K562 (cell line): Measurements from ENCODE around the gene ZNF32. TPM values are rescaled to one million over a fixed set of nuclear protein-coding genes. Genes with fewer than 3 reads are reported as not detected.

Source experiments
- CUX1 ChIP-seq: fragments of 200-800 bp; sonication (Bioruptor generic); IDR thresholded peaks from 2 replicates; pipeline ENCODE4 v1.6.1; 2016; ENCODE audit warnings: missing genetic modification characterization, missing compliant biosample characterization
- DLX4 ChIP-seq: fragments of 250-450 bp; sonication (Bioruptor Pico); IDR thresholded peaks from 2 replicates; pipeline ENCODE4 v1.6.1; 2021; ENCODE audit warnings: mild to moderate bottlenecking
- FOXJ2 ChIP-seq: fragments of 200-800 bp; sonication (Bioruptor generic); IDR thresholded peaks from 2 replicates; pipeline ENCODE4 v1.6.1; 2016; ENCODE audit warnings: missing genetic modification characterization, missing compliant biosample characterization
- NFIC ChIP-seq: fragments of 450-650 bp; IDR thresholded peaks from 2 replicates; pipeline ENCODE4 v1.6.1; 2017; ENCODE audit warnings: mild to moderate bottlenecking, inconsistent platforms
- TRIM28 ChIP-seq: fragments of 450-650 bp; IDR thresholded peaks from 2 replicates; pipeline ENCODE4 v1.6.1; 2017
- ZNF174 ChIP-seq: fragments of 250-450 bp; sonication (Bioruptor Pico); IDR thresholded peaks from 2 replicates; pipeline ENCODE4 v1.4.0; 2020; ENCODE audit warnings: mild to moderate bottlenecking
- ZNF232 ChIP-seq: sonication (generic); formaldehyde crosslinking; IDR thresholded peaks from 2 replicates; pipeline ENCODE4 v1.8.0; 2022; ENCODE audit warnings: mild to moderate bottlenecking, missing genetic modification reagents
- polyA plus RNA-seq, 8 experiments: library from polyadenylated mRNA; depleted of rRNA in 4 of 8; stranded (reverse) in 5 of 8; unstranded in 3 of 8; fragments of >200 nt; fragmentation: Nextera tagmentation in 2 of 8; fragmentation: Illumina TruSeq in 1 of 8; extraction: Ambion mirVana in 2 of 8; extraction: Trizol in 1 of 8; gene quantifications; 2 replicates each; pipeline versions ENCODE4 v1.2.1 to v1.2.3, GENCODE V29; 2011 to 2014; ENCODE audit warnings: inconsistent platforms in 1 of 8, missing spikeins in 1 of 8
- total RNA-seq, 7 experiments: library from RNA; depleted of rRNA in 6 of 7; stranded (reverse); fragments of >200 nt in 6 of 7; fragmentation: Illumina TruSeq in 2 of 7; extraction: Trizol in 2 of 7; gene quantifications; 2 replicates each; pipeline versions ENCODE4 v1.2.1 to v1.2.3, GENCODE V29; 2011 to 2021; ENCODE audit warnings: low replicate concordance in 1 of 7
- TF ChIP-seq, protein P1 (sequence below): fragments of 450-650 bp; IDR thresholded peaks from 2 replicates; pipeline ENCODE4 v1.6.1; 2016; ENCODE audit warnings: antibody characterized with exemption

ZNF32 gene
- total and polyA plus RNA-seq, 9 of the 15 experiments (the other 6 are each of a cell fraction or from before 2014, with no cell fraction given): 17.3 to 57.0 (median 26.3) TPM

DNA sequence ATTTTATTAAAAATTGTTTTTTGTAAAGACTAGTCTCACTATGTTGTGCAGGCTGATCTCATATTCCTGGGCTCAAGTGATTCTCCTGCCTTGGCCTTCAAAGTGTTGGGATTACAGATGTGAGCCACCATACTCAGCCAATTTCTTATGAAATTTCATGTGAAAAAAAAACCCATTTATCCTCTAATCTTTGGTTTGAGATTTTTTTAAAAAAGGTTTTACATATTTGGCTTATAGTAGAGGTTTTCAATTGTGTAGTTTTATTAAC, 35.5 kb upstream of the ZNF32 start (continued):
- TF ChIP-seq CUX1 (CRISPR knock-in tag) (no peak), TRIM28 (no peak), DLX4 (CRISPR knock-in tag) (no peak), ZNF174 (no peak), ZNF232 (CRISPR knock-in tag) (no peak), FOXJ2 (tag) (no peak), NFIC (no peak)
- TF ChIP-seq, protein P1, sequence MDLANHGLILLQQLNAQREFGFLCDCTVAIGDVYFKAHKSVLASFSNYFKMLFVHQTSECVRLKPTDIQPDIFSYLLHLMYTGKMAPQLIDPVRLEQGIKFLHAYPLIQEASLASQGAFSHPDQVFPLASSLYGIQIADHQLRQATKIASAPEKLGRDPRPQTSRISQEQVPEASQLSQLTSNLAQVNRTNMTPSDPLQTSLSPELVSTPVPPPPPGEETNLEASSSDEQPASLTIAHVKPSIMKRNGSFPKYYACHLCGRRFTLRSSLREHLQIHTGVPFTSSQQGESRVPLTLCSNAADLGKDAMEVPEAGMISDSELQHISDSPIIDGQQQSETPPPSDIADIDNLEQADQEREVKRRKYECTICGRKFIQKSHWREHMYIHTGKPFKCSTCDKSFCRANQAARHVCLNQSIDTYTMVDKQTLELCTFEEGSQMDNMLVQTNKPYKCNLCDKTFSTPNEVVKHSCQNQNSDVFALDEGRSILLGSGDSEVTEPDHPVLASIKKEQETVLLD: no peak
